BE2C (cell line): ENCODE measurements around the gene C8G.
A peak's percentile ranks its signal among the peaks of the same experiment; 100 is the strongest.

Experiments used
- DNase-seq: peaks from one replicate; pipeline ENCODE4 v3.0.0-alpha.2; 2020
- H3K27me3 ChIP-seq: fragments of 250-450 bp; sonication (Bioruptor Pico); 2 replicates; pipeline ENCODE4 v1.5.1; 2020; ENCODE audit warnings: mild to moderate bottlenecking
- H3K36me3 ChIP-seq: fragments of 250-450 bp; sonication (Bioruptor Pico); 2 replicates; pipeline ENCODE4 v1.5.1; 2020; ENCODE audit warnings: mild to moderate bottlenecking
- H3K4me1 ChIP-seq: fragments of 250-450 bp; sonication (Bioruptor Pico); 2 replicates; pipeline ENCODE4 v1.5.1; 2020
- H3K4me3 ChIP-seq: 2 replicates; pipeline ENCODE4 v1.5.1; 2011; ENCODE audit warnings: low read depth, low read length
- H3K9me3 ChIP-seq: fragments of 250-450 bp; sonication (Bioruptor Pico); 2 replicates; pipeline ENCODE4 v1.5.1; 2020
- CTCF ChIP-seq: IDR thresholded peaks from 2 replicates; pipeline ENCODE4 v1.5.1; 2012; ENCODE audit warnings: mild to moderate bottlenecking, low read depth, low read length

The C8G gene

DNA sequence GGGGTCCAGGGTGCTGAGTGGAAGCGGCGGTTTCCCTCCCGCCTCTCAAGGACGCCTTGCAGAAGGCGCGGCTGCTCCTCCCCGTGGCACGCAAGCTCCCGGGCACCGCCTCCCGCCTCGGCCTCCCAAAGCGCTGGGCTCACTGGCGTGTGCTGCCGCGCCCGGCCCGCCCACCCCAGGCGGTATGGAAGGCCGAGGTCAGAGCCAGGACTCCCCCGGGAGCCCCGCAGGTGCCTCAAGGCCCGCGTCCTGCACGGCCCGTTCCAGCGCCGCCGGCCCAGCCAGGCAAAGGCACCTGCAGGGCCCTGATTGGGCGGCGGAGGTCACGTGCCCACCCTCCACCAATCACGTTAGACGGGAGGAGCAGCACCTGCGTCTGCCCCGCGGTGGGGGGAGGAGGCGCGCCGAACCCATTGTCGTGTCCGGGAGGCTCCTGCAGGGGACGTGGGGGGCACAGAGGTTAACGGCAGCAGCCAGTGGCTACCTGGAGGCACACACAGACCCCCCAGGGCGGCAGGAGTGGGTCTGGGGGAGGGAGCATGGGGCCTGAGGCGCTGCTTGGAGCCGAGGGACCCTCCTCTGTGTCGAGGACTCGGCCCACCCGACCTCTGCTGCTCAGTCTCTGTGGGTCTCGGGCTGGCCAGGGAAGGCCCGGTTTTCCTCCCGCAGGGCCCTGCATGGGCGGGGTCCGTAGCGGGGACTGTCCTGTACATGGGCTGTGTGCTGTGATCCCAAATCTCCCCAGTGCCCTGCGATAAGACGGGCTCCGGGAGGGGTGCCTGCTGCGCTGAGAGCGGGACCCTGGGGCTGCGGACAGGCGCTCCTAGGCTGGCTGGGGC is 5.0 kb downstream of the C8G start:
- peak; percentile 94 for DNase-seq
- H3K9me3 ChIP-seq = no peaks in the 10 kb centered on the region
- H3K36me3 ChIP-seq = no peaks in the 10 kb centered on the region
- peak overlapping the region; percentile 57 for H3K4me3 ChIP-seq
- no peaks in the 10 kb centered on the region for H3K27me3 ChIP-seq
- peaks cover 10% of the 10 kb centered on the region for H3K4me1 ChIP-seq
- TF ChIP-seq CTCF = no peak

DNA sequence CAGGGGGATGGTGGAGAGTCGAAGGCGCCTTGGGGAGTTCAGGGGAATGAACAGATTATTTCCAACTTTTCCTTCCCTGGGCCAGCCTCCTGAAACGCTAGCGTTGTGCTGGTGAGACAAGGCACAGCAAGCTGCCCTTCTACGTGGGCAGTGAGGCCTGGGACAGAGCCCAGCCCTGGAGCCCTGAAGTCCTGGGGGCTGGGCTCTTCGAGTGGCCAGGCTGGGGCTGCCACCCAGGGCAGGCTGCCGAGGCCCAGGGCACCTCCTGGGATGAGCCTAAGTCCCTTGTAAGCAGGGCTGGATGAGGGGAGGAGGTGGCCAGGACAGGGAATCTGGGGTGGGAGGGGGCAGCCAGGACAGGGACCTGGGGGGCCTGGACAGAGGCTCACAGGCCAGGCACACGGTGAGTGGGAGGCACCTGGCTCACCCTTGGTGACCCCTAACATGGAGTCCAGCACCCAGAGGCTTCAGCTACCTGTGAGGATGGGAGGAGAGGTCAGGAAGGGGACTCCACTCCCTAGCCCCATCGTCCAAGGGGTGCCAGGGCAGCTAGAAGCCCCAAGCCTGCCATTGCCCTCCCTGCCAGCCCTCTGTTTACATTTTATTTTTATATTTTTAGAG is 5.7 kb downstream of the C8G start:
- Histone ChIP-seq H3K9me3 (no peaks in the 10 kb centered on the region), H3K36me3 (no peaks in the 10 kb centered on the region), H3K4me1 (peaks cover 10% of the 10 kb centered on the region), H3K4me3 (peak overlapping the region; percentile 57), H3K27me3 (no peaks in the 10 kb centered on the region)
- TF ChIP-seq CTCF = no peak
- DNase-seq = no peak

DNA sequence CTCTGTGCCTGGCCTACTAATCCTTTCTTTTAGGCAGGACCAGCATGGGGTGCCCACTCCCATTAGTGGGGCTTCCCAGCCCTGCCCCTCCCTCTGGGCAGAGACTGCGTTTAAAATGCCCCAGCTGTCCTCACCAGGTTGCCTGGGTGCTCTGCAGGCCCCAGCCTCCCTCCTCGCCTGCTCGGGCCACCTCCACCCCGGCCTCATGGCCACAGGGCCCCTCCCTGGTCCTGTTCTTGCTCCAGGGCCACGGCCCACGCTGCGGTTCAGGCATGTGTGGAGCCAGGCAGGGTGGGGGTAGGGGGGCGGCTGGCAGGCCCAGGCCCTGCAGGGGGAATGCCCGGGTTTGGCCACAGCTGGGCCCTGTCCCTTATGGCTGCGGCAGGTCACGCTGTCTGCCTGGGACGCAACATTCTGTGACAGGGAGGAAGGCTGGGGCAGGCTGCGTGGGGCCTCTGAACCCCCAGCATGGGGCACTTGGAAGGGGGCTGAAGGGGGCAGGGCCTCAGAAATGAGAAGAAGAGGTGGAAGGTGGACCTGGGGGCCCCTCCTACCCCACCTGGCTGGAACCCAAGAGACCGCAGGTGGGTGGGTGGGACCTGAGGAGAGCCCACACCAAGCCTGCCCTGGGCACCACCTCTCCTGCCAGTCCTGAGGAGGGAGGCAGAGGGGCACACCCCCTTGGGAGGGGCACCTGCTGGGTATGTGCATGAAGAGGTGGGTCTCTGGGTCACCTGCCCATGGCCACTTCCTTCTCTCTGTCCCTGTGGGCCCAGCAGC is 6.7 kb downstream of the C8G start, which contains the start of gene LCN12:
Gene LCN12 (plus strand): TSS at position 733 of the 780 bp plus-strand sequence. CDS start 55 bp downstream, outside the sequence.
- DNase-seq = no peak
- Histone ChIP-seq H3K36me3 (no peaks in the 10 kb centered on the region), H3K4me3 (no peak within 1 kb of the TSS)

DNA sequence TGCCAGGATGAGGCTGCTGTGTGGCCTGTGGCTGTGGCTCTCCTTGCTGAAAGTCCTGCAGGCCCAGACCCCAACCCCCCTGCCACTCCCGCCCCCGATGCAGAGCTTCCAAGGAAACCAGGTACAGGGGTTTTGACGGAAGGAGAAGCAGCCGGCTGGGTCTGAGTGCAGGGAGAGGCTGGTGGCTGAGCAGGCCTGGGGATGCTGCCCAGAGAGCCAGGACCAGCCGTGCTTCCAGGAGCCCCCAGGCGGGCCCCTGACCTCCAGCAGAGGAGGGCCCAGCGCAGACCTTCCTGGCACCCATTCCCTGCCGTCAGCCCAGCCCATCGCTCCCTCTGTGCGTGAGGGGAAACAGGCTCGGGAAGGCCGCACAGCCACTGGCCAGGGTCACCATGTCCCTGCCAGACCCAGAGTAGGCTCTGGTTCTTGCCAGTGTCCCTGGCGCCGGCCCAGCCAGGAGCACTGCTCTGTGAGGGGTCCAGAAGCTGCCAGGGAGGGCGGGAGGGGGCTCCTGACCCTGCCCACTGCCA is 7.3 kb downstream of the C8G start:
- Histone ChIP-seq H3K36me3 (no peaks in the 10 kb centered on the region), H3K4me1 (peaks cover 10% of the 10 kb centered on the region), H3K27me3 (no peaks in the 10 kb centered on the region), H3K4me3 (no peak overlapping the region), H3K9me3 (no peaks in the 10 kb centered on the region)
- TF ChIP-seq CTCF = no peak
- DNase-seq = no peak

More for the DNA sequence above, 6.7 kb downstream of the C8G start, which contains the start of gene LCN12:
- TF ChIP-seq CTCF = no peak
- H3K4me1 ChIP-seq = peaks cover 10% of the 10 kb centered on the region
- no peaks in the 10 kb centered on the region for H3K9me3 ChIP-seq
- H3K27me3 ChIP-seq = no peaks in the 10 kb centered on the region

GRCh38 chr9:136952876-136953770 is 8.1 kb downstream of the C8G start:
- Histone ChIP-seq H3K9me3 (no peaks in the 10 kb centered on the region), H3K4me1 (peaks cover 10% of the 10 kb centered on the region), H3K27me3 (no peaks in the 10 kb centered on the region), H3K36me3 (no peaks in the 10 kb centered on the region), H3K4me3 (no peak overlapping the region)
- TF ChIP-seq CTCF = no peak
- DNase-seq = no peak
